Stimulated activated CD8-positive, alpha-beta memory T cell treated with anti-CD3 and anti-CD28 coated beads, Interleukin-12 subunit alpha, Interleukin-12 subunit beta, amount 100 ng/mL, for 24 hours (primary cell): Measurements from ENCODE around the gene KLHL24.
"Not testable (repeated sequence)": the region's sequence is repeated elsewhere in the genome, so short reads cannot be mapped to it uniquely, and the experiment has no call there.

Experiments
- DNase-seq: peaks from one replicate; pipeline ENCODE4 v3.0.0-alpha.2; 2020; ENCODE audit errors: extremely low read depth

KLHL24 gene

DNA sequence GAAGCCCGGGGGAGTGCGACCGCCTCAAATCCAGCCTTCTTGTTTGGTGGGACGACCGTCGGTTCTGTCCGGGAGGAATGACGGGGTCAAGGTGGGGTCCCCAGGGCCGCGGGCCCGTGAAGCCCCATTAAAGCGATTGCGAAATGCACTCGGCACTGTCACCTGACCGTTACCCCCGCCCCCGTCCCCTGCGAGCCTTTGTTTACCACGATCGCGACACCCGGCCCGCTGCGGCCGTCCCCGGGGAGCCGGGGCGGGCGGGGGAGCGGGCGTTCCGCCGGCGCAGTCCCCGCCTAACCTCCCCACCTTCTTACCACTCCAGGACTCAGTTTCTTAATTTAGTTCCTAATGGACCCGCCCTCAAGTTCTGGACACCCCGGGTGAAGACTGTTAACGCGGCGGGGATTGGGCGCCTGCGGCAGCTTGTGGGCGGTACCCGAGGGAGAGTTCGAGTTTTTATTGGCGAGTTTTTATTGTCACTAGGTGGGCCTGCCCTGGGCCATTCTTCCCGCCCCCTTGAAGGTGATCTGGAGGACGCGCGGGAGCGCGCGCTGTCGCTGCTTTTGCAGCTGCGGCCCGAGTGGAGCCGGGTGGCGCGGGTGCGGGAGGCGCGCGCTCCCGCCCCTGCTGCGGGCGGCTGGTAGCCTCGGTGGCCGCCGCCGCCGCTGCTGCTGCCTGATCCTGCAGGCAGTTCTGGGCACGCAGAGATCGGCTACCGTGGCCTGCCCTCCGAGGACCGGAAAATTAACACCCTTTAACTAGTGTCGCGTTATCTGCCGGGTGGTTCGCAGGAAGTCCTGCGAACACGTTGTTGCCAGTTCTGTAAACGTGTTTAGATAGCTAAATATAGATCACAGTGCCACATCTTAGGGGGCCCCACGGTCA, 1.0 kb downstream of the KLHL24 start:
- DNase-seq: peak; percentile 85

DNA sequence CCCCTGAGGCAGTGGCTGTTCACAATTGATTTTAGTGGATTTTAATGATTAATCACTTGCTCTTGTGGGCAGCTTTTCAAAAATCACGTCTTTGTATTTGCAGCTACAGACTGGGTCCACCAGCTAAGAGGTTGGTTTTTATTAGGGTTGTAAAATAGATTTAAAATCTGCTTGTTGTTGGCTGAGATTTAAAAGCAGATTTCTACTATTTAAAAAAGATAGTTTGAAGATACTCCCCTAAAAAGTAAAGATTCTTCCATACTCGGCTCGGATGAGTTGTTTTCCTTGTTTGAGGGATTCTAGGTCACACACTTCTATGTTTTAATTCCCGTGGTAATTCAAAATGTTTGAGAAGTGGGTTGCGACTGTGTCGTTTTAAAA, 1.7 kb downstream of the KLHL24 start:
- no peak for DNase-seq

DNA sequence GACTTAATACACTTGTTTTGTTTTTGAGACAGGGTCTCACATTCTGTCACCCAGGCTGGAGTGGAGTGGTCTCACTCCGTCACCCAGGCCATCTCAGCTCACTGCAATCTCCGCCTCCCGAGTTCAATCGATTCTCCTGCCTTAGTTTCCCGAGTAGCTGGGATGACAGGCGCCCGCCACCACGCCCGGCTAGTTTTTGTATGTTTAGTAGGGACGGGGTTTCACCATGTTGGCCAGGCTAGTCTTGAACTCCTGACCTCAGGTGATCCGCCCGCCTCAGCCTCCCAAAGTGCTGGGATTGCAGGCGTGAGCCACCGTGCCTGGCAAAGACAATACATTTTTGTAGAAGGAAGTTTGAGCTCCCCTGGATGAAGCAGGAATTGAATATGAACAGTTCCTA, 2.2 kb downstream of the KLHL24 start:
- DNase-seq: not testable (repeated sequence)

DNA sequence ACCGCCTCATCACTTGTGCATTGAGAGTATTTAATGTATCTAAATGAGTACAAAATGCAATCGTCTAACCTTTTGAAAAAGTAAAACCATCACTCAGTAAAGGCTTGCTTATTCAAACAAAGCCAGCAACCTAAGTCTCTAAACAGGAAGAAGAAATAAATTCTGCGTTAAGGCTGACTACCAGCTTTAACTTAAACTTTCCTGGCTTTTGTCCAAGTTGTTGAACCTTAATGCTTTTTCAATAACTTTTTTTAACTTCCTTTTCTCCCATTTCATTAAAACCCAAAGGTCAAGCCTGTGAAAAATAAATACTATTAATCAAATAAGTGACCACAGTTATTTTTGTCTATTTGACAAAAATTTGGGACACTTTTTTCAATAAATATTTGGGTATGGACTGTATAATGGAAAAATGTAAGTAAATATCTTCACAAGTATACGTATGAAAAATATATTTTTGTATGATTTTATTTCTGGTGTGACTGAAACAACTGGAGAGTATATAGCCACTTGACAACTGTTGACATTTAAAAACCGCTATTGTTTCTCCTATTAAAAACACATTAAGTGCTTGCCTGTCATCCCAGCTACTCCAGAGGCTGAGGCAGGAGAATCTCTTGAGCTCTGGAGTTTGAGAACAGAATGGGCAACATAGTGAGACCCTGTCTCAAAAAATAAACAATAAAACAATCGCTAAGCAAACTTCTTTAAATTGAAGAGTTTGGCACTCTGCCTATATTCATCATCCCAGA, 2.9 kb downstream of the KLHL24 start:
- no peak for DNase-seq

DNA sequence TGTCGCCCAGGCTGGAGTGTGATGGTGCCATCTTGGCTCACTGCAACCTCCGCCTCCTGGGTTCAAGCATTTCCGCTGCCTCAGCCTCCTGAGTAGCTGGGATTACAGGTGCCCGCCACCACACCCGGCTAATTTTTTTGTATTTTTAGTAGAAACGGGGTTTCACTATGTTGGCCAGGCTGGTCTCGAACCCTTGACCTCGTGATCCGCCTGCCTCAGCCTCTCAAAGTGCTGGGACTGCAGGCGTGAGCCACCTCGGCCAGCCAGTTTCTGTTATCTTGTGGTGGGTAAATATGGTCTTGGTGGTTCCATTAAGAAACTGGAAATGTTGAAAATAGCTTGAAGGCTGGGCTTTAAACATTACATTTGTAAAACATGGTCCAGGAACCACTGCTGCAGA, 5.2 kb downstream of the KLHL24 start:
- DNase-seq: not testable (repeated sequence)

DNA sequence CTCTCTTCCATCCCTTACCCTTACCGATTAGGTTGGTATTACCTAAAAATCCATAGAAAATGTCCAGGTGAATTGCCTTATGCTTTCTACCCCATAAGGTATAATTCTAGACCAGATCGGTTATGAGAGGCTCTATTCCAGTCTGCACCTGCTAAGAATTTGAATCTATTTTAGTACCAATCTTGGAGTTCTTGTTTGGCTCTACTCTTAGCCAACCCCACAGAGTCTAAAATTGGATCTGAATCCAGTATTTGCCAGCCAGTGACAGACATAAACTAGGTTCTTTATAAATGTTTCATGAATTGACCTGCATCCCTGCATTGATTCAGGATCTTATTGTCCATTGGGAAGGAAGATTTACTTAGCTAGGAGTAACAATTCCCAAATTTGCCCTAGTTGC, 6.5 kb downstream of the KLHL24 start:
- DNase-seq: no peak

DNA sequence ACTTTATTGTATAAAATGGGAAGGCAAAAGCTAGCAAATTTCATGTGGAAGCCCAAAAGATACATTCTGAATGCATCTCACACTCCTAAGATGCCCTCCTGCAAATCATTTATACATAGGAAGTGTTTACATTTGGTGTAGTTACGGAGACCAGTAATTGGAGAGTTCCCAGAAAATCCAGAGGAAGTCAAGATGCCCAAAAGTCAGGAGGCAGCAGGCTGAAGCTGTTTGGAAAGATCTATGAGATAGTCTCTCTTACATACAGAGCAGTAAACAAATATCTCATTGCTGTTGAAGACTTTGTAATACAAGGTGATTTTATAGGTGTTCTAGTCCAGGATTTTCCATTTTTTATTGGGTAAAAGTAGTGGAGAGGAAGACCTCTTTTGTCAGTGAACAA, 8.8 kb downstream of the KLHL24 start:
- DNase-seq: no peak

DNA sequence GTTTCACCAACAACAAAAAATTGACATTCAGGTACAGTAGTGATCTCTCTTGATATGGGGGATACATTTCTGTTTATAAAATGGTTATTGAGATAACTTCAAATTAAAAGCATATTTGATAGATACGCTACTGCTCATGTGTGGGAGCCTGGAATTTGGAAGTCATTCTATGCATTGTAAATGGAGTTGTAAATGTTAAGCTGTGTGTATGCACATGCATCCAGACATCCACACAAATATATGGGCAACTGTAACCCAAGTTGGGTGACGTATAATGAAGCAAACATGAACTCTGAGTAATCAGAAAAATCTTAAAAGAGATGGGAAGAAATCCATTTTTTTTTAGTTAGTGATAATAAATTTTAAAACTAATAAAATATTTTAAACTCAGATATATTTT, 9.8 kb downstream of the KLHL24 start:
- DNase-seq: no peak

DNA sequence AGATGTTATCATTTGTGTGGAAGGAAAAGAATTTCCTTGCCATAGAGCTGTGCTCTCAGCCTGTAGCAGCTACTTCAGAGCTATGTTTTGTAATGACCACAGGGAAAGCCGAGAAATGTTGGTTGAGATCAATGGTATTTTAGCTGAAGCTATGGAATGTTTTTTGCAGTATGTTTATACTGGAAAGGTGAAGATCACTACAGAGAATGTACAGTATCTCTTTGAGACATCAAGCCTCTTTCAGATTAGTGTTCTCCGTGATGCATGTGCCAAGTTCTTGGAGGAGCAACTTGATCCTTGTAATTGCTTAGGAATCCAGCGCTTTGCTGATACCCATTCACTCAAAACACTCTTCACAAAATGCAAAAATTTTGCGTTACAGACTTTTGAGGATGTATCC, 15.1 kb downstream of the KLHL24 start:
- DNase-seq: no peak

DNA sequence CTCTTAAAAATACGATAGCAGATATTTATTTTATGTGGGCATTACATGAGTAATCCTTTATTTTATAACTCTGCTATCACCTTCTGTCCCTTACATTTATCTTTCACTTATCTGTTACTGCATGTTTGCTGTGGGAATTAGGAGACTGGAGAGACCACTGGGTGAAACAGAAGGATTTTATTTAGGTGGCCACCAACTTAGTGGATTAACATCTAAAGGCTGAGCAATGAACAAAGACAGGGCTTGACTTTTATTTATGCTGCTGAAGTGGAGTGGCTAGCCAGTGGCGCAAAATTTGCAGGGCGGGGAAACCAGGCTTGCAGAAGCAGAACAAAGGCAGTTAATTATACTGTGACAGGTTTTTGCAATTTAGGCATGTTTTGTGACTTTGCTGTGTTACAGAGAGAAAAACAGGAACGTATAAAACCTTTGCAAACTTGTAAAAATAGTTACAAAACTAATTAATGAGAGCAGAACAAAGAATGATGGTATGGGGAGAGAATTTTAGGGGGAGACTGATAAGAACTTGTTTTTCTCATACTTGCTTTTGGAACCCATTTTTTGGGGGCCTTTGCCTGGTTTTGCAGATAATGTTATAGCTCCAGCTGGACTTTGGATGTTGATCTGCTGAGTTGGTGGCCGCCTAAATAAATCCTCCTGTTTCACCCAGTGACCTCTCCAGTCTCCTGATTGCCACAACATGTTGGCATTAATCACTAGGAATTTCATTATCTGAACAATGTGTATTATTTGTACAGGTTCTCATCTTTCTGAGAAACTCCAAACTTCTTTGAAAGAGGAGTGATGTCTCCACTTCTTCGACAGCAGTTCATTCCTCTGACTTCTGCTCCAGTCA, 18.0 kb downstream of the KLHL24 start:
- DNase-seq: no peak

DNA sequence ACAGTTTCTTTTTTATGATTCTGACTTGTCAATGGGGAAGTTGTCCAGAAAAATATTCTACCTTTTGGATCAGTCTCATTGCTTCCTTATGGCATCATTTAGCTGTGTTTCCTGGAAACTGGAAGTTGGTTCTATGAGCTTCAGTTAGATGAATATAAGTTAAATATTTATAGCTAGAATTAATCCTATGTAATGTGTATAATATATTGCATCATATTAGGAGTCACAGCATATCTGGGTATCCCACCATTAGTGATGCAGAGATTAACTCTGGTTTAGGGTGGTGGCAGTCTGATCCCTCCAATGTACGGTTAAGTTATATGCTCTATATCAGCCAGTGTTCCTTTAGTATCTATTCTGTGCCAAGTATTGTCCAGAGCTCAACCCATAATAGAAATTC, 19.3 kb downstream of the KLHL24 start:
- no peak for DNase-seq

DNA sequence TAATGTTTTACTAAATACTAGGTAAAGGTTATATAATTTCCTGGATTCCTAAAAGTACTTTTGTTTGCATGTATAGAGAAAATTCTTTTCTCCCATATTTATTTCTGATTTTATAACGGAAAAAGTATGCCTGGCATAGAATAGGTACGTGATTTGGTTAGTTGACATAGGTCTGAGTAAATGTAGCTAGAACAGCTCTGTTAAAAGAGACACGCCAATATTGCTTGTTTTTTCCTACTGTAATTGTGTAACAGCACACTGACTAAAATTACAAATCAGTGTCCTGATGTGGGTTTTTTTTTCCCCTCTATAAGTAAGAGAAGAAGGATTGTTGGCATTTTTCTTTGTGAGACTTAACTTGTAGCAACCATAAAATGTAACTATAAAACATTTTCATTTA, 26.7 kb downstream of the KLHL24 start:
- no peak for DNase-seq

DNA sequence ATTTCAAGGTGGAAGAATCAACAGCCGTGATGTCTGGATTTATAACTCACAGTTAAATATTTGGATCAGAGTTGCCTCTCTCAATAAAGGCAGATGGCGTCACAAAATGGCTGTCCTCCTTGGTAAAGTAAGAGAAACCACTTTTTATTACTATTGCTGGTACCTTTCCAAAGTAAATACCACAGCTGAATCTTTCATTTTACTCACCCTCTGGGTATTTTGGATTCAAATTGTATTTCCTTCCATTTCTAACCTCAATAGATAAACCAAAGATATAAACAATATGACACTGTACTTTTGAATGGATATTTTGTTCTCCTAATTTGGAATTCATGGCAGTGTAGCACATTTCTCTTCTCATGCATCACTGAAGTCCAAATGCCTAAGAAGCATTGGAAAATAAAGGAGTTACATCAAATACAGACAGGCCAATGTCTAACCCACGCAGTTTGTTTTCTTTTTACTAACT, 29.5 kb downstream of the KLHL24 start:
- no peak for DNase-seq

DNA sequence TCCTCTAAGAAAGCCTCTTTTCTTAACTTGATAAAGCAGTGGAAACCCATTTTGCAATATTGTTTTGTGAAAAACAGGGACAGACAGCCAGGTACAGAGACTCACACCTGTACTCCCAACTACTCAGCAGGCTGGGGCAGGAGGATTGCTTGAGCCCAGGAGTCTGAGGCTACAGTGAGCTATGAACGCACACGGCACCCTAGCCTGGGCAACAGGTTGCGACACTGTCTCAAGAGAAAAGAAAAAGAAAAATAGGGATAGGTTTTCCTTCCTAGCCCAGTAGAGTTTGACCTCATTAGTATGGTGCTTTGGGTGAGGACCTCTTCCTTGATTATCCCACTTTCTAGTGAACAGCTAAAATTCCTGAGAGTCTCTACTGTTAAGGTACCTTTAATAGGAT, 44.6 kb downstream of the KLHL24 start:
- DNase-seq: no peak

DNA sequence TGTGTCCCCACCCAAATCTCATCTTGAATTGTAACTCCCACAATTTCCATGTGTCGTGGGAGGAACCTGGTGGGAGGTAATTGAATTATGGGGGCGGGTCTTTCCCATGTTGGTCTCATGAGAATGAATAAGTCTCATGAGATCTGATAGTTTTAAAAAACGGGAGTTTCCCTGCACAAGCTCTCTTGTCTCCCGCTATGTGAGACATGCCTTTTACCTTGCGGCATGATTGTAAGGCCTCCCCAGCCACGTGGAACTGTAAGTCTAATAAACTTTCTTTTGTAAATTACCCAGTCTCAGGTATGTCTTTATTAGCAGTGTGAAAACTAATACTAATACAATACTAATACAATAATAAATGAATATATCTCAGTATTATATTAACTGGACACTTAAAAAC, 52.3 kb downstream of the KLHL24 start:
- no peak for DNase-seq

DNA sequence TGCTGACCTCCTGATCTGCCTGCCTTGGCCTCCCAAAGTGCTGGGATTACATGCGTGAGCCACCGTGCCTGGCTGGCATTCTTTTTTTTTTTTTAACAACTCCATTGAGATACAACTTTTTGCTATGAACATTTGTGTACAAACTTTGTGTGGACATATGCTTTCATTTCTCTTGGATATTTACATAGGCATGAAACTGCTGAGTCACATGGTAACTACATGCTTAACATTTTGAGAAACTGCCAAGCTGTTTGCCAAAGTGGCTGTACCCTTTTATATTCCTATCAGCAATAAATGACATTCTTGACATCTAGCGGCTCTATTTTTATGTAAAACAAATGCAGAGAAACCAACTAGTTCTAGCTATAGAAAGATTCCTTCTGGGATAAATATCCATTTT, 53.5 kb downstream of the KLHL24 start:
- DNase-seq: no peak

DNA sequence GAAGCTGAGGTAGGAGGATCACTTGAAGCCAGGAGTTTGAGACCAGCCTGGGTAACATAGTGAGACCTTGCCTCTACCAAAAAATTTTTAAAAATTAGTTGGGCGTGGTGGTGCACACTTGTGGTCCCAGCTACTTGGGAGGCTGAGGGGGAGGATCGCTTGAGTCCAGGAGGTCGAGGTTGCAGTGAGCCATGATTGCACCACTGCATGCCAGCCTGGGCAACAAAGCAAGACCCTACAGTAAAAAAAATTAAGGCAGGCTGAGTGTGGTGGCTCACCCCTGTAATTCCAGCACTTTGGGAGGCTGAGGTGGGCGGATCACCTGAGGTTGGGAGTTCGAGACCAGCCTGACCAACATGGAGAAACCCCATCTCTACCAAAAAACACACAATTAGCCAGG, 54.2 kb downstream of the KLHL24 start:
- not testable (repeated sequence) for DNase-seq

DNA sequence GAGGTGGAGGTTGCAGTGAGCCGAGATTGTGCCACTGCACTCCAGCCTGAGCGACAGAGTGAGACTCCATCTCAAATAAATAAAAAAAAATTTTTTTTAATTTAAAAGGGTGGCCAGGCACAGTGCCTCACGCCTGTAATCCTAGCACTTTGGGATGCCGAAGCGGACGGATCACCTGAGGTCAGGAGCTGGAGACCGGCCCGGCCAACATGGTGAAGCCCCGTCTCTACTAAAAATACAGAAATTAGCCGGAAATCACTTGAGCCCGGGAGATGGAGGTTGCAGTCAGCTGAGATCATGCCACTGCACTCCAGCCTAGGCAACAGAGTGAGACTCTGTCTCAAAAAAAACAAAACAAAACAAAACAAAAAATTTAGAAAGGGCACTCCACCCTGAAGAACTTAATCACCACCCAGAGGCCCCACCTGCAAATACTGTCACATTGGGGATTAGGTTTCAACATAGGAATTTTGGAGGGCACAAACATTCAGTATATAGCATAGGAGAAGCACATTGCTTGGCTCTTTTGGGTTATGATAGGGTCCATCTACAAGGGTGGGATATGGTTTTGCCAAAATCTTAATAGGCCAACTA, 55.1 kb downstream of the KLHL24 start:
- no peak for DNase-seq

DNA sequence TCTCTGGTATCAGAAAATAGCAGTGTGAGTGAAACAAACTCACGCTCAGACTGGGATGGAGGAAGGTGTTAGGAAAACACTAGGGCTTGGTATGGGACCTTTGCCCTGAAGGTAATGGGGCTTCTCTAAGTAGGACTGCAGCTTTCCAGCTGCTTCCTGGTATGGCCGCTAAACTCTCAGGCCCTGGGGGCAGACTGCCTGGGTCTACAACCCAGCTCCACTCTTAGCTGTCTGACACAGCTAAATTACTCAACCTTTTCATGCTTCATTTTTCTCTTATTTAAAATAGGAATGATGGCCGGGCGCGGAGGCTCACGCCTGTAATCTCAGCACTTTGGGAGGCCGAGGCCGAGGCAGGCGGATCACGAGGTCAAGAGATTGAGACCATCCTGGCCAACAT, 57.0 kb downstream of the KLHL24 start:
- no peak for DNase-seq

DNA sequence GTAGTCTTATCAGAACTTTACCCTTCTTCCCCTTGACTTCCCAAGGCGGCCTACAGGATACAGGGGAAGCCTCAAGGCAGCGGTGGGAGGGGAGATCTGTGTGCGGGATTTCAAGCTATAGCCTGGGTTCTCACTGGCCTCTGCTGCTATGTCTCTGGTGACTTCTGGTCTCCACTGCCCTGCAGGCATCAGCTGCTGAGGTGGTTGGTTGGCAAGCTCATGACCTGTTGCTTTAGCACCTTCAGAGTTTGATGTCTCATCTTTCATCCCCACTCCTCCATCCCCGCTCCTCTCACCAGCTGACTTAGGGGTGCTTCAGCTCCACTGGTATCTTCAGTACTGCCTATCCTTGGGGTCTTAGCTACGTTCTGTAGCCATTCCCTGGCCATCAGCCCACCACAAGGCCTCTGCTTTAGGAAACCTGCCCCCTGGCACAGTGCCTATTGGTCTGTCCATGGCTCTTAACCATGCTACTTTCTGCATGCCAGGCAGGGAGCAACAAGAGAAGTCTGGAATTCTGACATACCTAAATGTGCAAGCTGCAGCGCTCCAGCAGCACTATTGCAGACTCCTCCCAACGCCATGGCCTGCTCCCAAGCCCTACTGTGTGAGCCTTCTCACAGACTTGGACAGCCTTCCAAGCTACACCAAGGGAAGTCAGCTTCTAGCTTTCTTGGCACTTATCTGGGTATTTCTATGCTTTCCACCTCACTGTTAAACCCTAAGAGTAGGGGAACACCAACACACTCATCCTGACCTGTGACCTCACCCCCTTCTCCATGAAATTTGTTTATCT, 60.3 kb downstream of the KLHL24 start:
- no peak for DNase-seq

DNA sequence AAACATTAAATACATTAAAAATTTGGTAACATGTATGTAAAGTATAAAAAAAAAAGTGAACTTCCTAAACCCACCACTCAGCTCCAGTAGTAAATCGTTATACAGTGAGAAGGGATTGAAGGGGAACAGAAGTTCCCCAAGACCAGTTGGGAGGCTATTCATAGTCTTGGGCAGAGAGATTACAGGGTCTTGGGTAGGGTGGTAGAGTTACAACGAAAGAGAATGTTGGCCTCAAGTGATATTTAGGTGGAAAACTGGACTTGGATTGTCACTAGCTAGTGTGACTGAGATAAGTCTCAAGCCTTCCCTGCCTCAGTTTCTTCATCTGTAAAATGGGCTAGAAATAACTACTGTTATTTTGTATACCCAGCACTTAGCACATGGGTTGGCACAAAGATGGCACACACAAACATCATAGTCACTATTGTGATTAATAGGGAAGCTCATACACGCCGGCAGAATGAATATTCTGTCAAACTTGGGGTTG, 61.7 kb downstream of the KLHL24 start:
- no peak for DNase-seq
